ENCODE results near the gene MS4A10.
A peak's percentile ranks its signal among the peaks of the same experiment; 100 is the strongest.

MS4A10 gene

GRCh38 chr11:60830478-60831142 lies 45.5 kb downstream of the MS4A10 start:
- no peak for DNase-seq (ENCODE audit: low spot score)

GRCh38 chr11:60831143-60831500 lies 46.0 kb downstream of the MS4A10 start:
- peak; percentile 75 for DNase-seq (ENCODE audit: low spot score)

- no peak for DNase-seq (ENCODE audit: low spot score)
Observed at GRCh38 chr11:60831501-60832079, 46.5 kb downstream of the MS4A10 start.

- DNase-seq (ENCODE audit: low spot score): no peak
Observed at GRCh38 chr11:60834742-60835533, 49.8 kb downstream of the MS4A10 start.

GRCh38 chr11:60835534-60835846 lies 50.4 kb downstream of the MS4A10 start:
- DNase-seq (ENCODE audit: low spot score): peak; percentile 30

GRCh38 chr11:60836866-60837515 lies 51.9 kb downstream of the MS4A10 start:
- no peak for DNase-seq (ENCODE audit: low spot score)

- DNase-seq (ENCODE audit: low spot score): no peak
Observed at GRCh38 chr11:60838132-60838531, 53.0 kb downstream of the MS4A10 start.

- peak; percentile 31 for DNase-seq (ENCODE audit: low spot score)
Observed at GRCh38 chr11:60840470-60841430, 55.6 kb downstream of the MS4A10 start.

GRCh38 chr11:60841797-60842667 lies 56.9 kb downstream of the MS4A10 start, which contains the start of gene CCDC86:
Gene CCDC86 (plus strand): TSS chr11:60842113. CDS start chr11:60842125, 12 bp downstream.
- peak; percentile 95 for DNase-seq (ENCODE audit: low spot score)

- DNase-seq (ENCODE audit: low spot score): peak; percentile 16
Observed at GRCh38 chr11:60842668-60843600, 57.8 kb downstream of the MS4A10 start.

- no peak for DNase-seq (ENCODE audit: low spot score)
Observed at GRCh38 chr11:60844045-60844869, 59.1 kb downstream of the MS4A10 start.

- DNase-seq (ENCODE audit: low spot score): no peak
Observed at GRCh38 chr11:60844870-60845221, 59.7 kb downstream of the MS4A10 start.

- no peak for DNase-seq (ENCODE audit: low spot score)
Observed at GRCh38 chr11:60845338-60845737, 60.2 kb downstream of the MS4A10 start.

- no peak for DNase-seq (ENCODE audit: low spot score)
Observed at GRCh38 chr11:60847281-60847680, 62.1 kb downstream of the MS4A10 start.

GRCh38 chr11:60847896-60848295 lies 62.8 kb downstream of the MS4A10 start:
- DNase-seq (ENCODE audit: low spot score): no peak

GRCh38 chr11:60848714-60849151 lies 63.6 kb downstream of the MS4A10 start:
- DNase-seq (ENCODE audit: low spot score): no peak

- no peak for DNase-seq (ENCODE audit: low spot score)
Observed at GRCh38 chr11:60849641-60850520, 64.7 kb downstream of the MS4A10 start.
